ENCODE data around the gene DPYSL3. TPM values are rescaled to one million over a fixed set of nuclear protein-coding genes. Genes with fewer than 3 reads are reported as not detected.
A peak's percentile ranks its signal among the peaks of the same experiment; 100 is the strongest.

The DPYSL3 gene
- total RNA-seq, 4 donors from 2014 or later, result 121 to 213 (median 168) TPM

DNA sequence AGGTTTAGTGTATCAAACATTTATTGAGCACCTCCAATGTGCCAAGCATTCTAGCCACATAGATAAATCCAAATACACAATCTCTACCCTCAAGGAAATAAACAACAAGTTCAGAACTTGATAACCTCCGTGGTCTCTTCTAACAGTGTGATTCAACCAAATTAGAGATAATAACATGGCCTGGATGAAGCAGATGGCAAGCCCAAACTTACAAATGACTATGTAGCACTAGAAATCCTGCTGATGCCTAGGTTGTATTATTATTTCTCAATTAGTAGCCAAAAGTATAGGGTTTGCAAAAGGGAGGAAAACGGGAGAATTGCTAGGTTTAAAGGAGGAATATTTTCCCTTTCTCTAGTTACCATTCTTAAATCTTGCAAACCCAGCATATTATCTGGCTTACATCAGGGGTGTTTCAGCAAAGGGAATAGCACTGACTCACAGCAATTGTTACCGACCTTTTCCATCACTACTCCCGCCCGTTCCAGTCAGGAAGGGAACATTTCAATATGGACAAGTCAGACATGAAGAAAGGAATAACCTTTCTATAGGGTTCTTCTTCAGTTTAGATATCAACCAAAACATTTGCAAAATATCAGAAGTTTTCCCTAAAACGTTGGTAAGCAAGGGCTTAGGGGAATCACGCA, 2.3 kb downstream of the DPYSL3 start:
- intact Hi-C loops (cut with DNase I; ENCODE audit: low total_unique reads), result loop anchor here (10.0 kb wide), 1 partner anchor 53 kb away; no protein-coding TSS in a partner anchor
- peak; percentile 40 to 68 for DNase-seq
- Histone ChIP-seq H3K27me3 (no peaks in the 10 kb centered on the region), H3K36me3 (no peaks in the 10 kb centered on the region), H3K4me3 (peak overlapping the region; percentile 65 to 82), H3K27ac (peak overlapping the region; percentile 91 to 93), H3K9me3 (no peaks in the 10 kb centered on the region), H3K4me1 (peaks cover 0 to 8% of the 10 kb centered on the region in 2 donors)
- peak in 1 of 2 donors; percentile 43 for TF ChIP-seq POLR2A (IDR thresholded peaks at IDR 0.05)
- TF ChIP-seq, protein P1, sequence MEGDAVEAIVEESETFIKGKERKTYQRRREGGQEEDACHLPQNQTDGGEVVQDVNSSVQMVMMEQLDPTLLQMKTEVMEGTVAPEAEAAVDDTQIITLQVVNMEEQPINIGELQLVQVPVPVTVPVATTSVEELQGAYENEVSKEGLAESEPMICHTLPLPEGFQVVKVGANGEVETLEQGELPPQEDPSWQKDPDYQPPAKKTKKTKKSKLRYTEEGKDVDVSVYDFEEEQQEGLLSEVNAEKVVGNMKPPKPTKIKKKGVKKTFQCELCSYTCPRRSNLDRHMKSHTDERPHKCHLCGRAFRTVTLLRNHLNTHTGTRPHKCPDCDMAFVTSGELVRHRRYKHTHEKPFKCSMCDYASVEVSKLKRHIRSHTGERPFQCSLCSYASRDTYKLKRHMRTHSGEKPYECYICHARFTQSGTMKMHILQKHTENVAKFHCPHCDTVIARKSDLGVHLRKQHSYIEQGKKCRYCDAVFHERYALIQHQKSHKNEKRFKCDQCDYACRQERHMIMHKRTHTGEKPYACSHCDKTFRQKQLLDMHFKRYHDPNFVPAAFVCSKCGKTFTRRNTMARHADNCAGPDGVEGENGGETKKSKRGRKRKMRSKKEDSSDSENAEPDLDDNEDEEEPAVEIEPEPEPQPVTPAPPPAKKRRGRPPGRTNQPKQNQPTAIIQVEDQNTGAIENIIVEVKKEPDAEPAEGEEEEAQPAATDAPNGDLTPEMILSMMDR (IDR thresholded peaks at IDR 0.05), result no peak

DNA sequence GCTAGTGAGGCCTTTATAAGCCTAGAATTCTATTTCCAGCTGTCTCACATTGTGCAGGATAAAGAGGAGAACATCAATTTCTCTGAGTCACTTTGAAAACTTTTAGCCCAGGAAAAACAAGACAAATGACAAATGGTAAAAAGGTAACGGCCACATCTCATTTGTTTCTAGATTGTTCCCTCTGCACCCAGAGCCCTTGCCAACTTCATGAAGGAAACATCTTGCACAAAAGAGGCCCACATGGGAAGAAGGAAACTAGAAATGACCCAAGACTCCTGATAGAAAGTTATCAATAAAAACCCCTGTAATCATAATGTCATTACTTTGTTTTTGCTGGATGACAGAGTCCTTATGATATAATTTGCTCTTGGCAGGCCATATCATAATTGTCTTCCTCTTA, 5.3 kb downstream of the DPYSL3 start:
- Histone ChIP-seq H3K4me3 (no peak overlapping the region), H3K4me1 (peaks cover 0 to 8% of the 10 kb centered on the region in 2 donors), H3K27ac (peak overlapping the region; percentile 91 to 93), H3K9me3 (no peaks in the 10 kb centered on the region), H3K36me3 (no peaks in the 10 kb centered on the region), H3K27me3 (no peaks in the 10 kb centered on the region)
- no peak for TF ChIP-seq POLR2A (IDR thresholded peaks at IDR 0.05)
- TF ChIP-seq, protein P1 (IDR thresholded peaks at IDR 0.05), result no peak
- intact Hi-C loops (cut with DNase I; ENCODE audit: low total_unique reads), result loop anchor here (10.0 kb wide), 1 partner anchor 50 kb away; no protein-coding TSS in a partner anchor
- DNase-seq, result no peak

DNA sequence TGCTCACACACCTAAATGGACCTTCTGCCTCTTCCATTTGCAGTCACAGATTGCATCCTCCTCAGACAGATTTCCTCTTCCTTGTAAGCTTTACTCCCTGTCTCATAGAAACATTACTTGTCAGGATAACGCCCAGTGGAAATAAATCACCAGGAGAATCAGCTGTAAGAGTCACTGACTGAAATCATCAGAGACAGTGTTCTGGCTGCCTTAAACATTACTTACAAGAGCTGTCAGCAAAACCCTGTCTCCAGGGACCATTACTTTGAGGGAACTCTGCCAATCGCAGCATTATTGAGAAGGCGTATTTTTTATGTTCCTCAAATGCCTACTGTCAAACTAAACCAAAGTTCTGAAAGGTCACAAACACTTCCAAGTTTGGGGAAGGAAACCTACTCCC, 5.9 kb downstream of the DPYSL3 start:
- Histone ChIP-seq H3K27ac (peak overlapping the region; percentile 91 to 93), H3K9me3 (no peaks in the 10 kb centered on the region), H3K36me3 (no peaks in the 10 kb centered on the region), H3K4me3 (no peak overlapping the region), H3K27me3 (no peaks in the 10 kb centered on the region), H3K4me1 (peaks cover 0 to 8% of the 10 kb centered on the region in 2 donors)
- TF ChIP-seq POLR2A (IDR thresholded peaks at IDR 0.05), result no peak
- TF ChIP-seq, protein P1 (IDR thresholded peaks at IDR 0.05), result no peak
- intact Hi-C loops (cut with DNase I; ENCODE audit: low total_unique reads), result loop anchor here (10.0 kb wide), 1 partner anchor 49 kb away; no protein-coding TSS in a partner anchor
- peak; percentile 40 to 52 for DNase-seq

DNA sequence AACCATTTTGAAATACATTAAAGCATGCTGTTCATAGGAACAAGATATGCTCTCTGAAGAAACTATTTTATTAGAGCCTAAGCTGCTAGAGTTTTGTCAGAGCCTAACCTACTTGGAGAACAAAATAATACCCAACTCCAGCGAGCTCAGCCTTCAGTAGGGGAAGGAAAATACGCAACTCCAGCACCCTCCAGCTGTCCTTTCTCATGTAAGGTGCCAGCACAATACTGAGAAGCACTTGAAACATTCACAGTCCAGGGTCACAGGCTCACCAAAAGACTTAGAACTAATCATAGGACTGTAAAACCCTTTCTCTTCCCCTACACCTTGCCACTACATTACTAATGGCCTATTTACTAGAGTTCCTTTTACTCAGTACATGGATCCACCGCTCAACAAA, 18.9 kb downstream of the DPYSL3 start:
- Histone ChIP-seq H3K4me3 (no peak overlapping the region), H3K9me3 (no peaks in the 10 kb centered on the region), H3K27me3 (no peaks in the 10 kb centered on the region), H3K4me1 (no peaks in the 10 kb centered on the region), H3K36me3 (no peaks in the 10 kb centered on the region), H3K27ac (no peak overlapping the region)
- intact Hi-C loops (cut with DNase I; ENCODE audit: low total_unique reads), result no loop called here
- no peak for DNase-seq
- no peak for TF ChIP-seq POLR2A (IDR thresholded peaks at IDR 0.05)
- TF ChIP-seq, protein P1 (IDR thresholded peaks at IDR 0.05), result no peak

DNA sequence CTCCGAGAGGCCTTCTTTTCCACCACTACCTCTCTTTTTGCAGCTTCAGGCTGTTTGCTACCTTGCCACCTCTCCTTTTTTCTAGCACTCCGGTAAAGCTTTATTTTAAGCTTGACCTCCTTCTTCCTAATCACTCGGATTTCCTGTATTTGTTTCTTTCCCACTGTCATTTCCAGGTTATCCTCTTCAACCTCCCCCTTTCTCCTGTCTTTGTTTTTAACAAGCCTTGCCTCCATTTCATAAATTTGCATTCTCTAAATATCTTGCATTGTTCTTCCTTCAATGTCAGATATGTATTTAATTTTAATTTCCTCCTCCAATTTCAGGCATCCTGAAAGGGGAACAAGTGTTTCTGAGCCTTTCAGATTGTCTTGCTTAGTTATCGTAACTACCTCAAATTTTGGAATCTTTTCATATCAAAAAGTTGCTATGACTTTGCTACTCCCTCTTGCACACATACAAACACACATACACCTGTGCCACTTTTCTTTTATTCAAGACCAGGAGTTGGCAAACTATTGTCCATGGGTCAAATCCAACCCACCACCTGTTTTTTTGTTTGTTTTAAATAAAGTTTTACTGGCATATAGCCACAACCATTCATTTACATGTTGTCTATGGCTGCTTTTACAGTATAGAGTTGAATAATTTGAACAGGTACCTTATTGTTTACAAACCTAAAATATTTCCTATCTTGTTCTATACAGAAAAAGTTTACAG, 22.7 kb downstream of the DPYSL3 start:
- intact Hi-C loops (cut with DNase I; ENCODE audit: low total_unique reads), result no loop called here
- Histone ChIP-seq H3K27me3 (no peaks in the 10 kb centered on the region), H3K36me3 (no peaks in the 10 kb centered on the region), H3K4me1 (peaks cover 0 to 17% of the 10 kb centered on the region in 2 donors), H3K4me3 (no peak overlapping the region), H3K27ac (peak overlapping the region; percentile 18 to 37), H3K9me3 (no peaks in the 10 kb centered on the region)
- no peak for DNase-seq
- TF ChIP-seq POLR2A (IDR thresholded peaks at IDR 0.05), result no peak
- TF ChIP-seq, protein P1 (IDR thresholded peaks at IDR 0.05), result no peak
